ENCODE results near the gene ATRIP.

GRCh38 chr3:48463703-48464102 is 17.2 kb downstream of the ATRIP start:
- TF ChIP-seq EZH2 (IDR thresholded peaks at IDR 0.05; ENCODE audit: insufficient read depth, poor library complexity, severe bottlenecking) (no peak), EZH2phosphoT487 (IDR thresholded peaks at IDR 0.05; ENCODE audit: insufficient read depth, low read depth) (no peak)
